Measurements from ENCODE around the gene OLR1. TPM values are rescaled to one million over a fixed set of nuclear protein-coding genes. Genes with fewer than 3 reads are reported as not detected.

OLR1 gene
- total RNA-seq, 1 experiment from 2014 or later, result not detected

- no peak for TF ChIP-seq ZNF671 (CRISPR knock-in tag; IDR thresholded peaks at IDR 0.05)
- TF ChIP-seq SOX15 (CRISPR knock-in tag; IDR thresholded peaks at IDR 0.05), result no peak
- TF ChIP-seq NR2C2 (CRISPR knock-in tag; IDR thresholded peaks at IDR 0.05), result no peak
- no peak for TF ChIP-seq CTCF (IDR thresholded peaks at IDR 0.05)
- TF ChIP-seq GRHL2 (CRISPR knock-in tag; IDR thresholded peaks at IDR 0.05; ENCODE audit: insufficient replicate concordance, severe bottlenecking), result no peak
- TF ChIP-seq PRRX2 (CRISPR knock-in tag; IDR thresholded peaks at IDR 0.05), result no peak
- TF ChIP-seq ATF6 (CRISPR knock-in tag; IDR thresholded peaks at IDR 0.05), result no peak
- no peak for TF ChIP-seq CBFB (CRISPR knock-in tag; IDR thresholded peaks at IDR 0.05; ENCODE audit: low read depth)
- no peak for TF ChIP-seq JUN (CRISPR knock-in tag; IDR thresholded peaks at IDR 0.05)
- TF ChIP-seq FOXP1 (CRISPR knock-in tag; IDR thresholded peaks at IDR 0.05; ENCODE audit: borderline replicate concordance), result no peak
- no peak for TF ChIP-seq IRF2 (CRISPR knock-in tag; IDR thresholded peaks at IDR 0.05; ENCODE audit: borderline replicate concordance, low read depth)
- no peak for TF ChIP-seq TEAD4 (CRISPR knock-in tag; IDR thresholded peaks at IDR 0.05)
- no peak for TF ChIP-seq ETV6 (CRISPR knock-in tag; IDR thresholded peaks at IDR 0.05)
- no peak for TF ChIP-seq EMX1 (CRISPR knock-in tag; IDR thresholded peaks at IDR 0.05)
- no peak for TF ChIP-seq USF2 (CRISPR knock-in tag; IDR thresholded peaks at IDR 0.05)
- TF ChIP-seq KAT7 (CRISPR knock-in tag; IDR thresholded peaks at IDR 0.05; ENCODE audit: borderline replicate concordance), result no peak
- no peak for TF ChIP-seq ZNF263 (CRISPR knock-in tag; IDR thresholded peaks at IDR 0.05; ENCODE audit: low read depth)
- TF ChIP-seq ELF4 (CRISPR knock-in tag; IDR thresholded peaks at IDR 0.05; ENCODE audit: low read depth), result no peak
- no peak for TF ChIP-seq ARID4B (CRISPR knock-in tag; IDR thresholded peaks at IDR 0.05; ENCODE audit: borderline replicate concordance)
- no peak for TF ChIP-seq FOXP4 (CRISPR knock-in tag; IDR thresholded peaks at IDR 0.05)
- Mint-ChIP-seq H3K4me1 (peaks cover 7% of the 10 kb centered on the region), H3K9me3 (no peaks in the 10 kb centered on the region), H3K4me3 (no peak overlapping the region), H3K36me3 (no peaks in the 10 kb centered on the region), H3K27me3 (ENCODE audit: low read depth) (no peaks in the 10 kb centered on the region; the same call in 1 of the 2 replicates), H3K27ac (no peak overlapping the region)
- ChIA-PET CTCF (no interaction called here), POLR2A (interaction anchor here (0.5 kb wide), 1 partner anchor 109 kb away, joined by 5 read pairs; no protein-coding TSS in a partner anchor)
- ATAC-seq, result no peak
- no peak for DNase-seq (ENCODE audit: low spot score)
These were observed 13.5 kb downstream of the OLR1 start for GRCh38 chr12:10158406-10158805.
